ENCODE data around the gene HS6ST3. TPM values are rescaled to one million over a fixed set of nuclear protein-coding genes. Genes with fewer than 3 reads are reported as not detected.

The HS6ST3 gene
- total RNA-seq, 1 donor from 2014 or later, result 0.26 TPM

DNA sequence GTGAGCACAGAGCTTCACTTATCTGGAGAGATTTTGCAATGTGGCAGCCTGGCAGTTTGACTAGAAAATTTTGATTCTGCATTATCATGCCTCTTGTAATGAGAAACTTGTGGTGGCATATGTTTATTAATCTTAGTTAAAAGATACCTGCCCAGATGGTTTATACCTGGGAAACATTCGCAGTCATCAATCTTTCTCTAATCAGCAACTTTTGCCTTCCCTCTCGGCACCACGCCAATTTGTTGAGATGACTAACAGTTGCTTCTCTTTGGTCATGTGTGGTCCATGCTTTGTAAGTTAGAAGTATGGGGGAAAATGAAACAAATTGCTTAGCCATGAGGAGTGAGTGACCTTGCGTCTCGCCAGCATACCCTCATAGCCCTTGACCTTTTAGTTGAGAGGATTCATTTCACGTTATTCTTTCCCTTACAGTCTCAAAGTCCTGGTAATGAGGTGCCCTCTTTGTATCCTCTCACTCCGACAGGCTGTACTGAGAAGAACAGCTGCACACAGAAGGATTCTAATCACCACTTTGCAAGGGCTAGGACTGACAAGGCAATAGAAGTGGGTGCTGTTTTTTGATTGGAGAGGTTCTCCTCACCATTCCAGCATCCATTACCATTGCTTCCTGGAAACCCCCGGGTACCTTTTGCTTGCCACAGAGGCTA, 703.0 kb downstream of the HS6ST3 start:
- H3K27ac Mint-ChIP-seq (ENCODE audit: unreplicated experiment), result no peak overlapping the region
- H3K4me3 Mint-ChIP-seq, result no peak overlapping the region
- no peaks in the 10 kb centered on the region for H3K27me3 Mint-ChIP-seq (ENCODE audit: low read depth)
- peaks cover 2% of the 10 kb centered on the region for H3K36me3 Mint-ChIP-seq (ENCODE audit: low read depth)
- no peaks in the 10 kb centered on the region for H3K9me3 Mint-ChIP-seq
- no peaks in the 10 kb centered on the region for H3K4me1 Mint-ChIP-seq
- TF ChIP-seq, protein P1, sequence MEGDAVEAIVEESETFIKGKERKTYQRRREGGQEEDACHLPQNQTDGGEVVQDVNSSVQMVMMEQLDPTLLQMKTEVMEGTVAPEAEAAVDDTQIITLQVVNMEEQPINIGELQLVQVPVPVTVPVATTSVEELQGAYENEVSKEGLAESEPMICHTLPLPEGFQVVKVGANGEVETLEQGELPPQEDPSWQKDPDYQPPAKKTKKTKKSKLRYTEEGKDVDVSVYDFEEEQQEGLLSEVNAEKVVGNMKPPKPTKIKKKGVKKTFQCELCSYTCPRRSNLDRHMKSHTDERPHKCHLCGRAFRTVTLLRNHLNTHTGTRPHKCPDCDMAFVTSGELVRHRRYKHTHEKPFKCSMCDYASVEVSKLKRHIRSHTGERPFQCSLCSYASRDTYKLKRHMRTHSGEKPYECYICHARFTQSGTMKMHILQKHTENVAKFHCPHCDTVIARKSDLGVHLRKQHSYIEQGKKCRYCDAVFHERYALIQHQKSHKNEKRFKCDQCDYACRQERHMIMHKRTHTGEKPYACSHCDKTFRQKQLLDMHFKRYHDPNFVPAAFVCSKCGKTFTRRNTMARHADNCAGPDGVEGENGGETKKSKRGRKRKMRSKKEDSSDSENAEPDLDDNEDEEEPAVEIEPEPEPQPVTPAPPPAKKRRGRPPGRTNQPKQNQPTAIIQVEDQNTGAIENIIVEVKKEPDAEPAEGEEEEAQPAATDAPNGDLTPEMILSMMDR (conservative IDR thresholded peaks at IDR 0.05), result no peak
- no peak for DNase-seq (ENCODE audit: low read depth, low spot score)

DNA sequence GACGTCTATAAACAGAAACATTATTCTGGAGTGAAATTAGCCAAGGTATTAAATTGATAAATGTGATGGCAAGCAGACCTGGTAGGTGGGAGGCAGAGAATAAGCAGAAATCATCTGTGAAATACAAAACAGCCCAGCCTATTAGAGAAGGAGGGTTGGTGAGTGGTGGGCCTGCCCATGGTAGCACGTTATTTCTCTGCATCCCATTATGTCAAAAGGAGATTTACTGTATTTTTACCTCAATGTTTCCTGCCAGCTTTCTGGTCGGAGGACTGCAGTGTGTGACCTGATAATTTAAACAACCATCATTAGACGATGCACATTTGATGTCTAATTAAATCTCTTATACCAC, 703.5 kb downstream of the HS6ST3 start:
- H3K36me3 Mint-ChIP-seq (ENCODE audit: low read depth), result no peaks in the 10 kb centered on the region
- TF ChIP-seq, protein P1 (conservative IDR thresholded peaks at IDR 0.05), result no peak
- no peaks in the 10 kb centered on the region for H3K9me3 Mint-ChIP-seq
- no peaks in the 10 kb centered on the region for H3K27me3 Mint-ChIP-seq (ENCODE audit: low read depth)
- H3K4me1 Mint-ChIP-seq, result no peaks in the 10 kb centered on the region
- H3K27ac Mint-ChIP-seq (ENCODE audit: unreplicated experiment), result no peak overlapping the region
- DNase-seq (ENCODE audit: low read depth, low spot score), result no peak
- H3K4me3 Mint-ChIP-seq, result no peak overlapping the region

DNA sequence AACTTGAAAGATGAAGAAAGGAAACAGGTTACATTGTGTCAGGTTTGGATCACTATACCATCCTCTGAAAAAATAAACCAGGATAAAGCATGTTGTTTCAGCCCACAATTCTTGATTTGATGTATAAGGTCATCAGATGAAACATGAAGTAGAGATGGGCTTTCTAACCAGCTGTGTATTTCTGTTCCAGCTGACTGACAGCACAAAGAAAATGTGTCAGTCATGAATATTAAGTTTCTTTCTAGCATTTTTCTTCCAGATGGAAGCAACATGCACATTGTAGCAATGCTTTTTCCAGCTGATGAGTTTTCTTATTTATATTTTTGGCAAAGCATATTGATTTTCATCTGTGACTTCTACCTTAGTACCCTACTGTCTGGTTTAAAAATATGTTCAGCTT, 704.8 kb downstream of the HS6ST3 start:
- no peaks in the 10 kb centered on the region for H3K36me3 Mint-ChIP-seq (ENCODE audit: low read depth)
- H3K27me3 Mint-ChIP-seq (ENCODE audit: low read depth), result no peaks in the 10 kb centered on the region
- H3K27ac Mint-ChIP-seq (ENCODE audit: unreplicated experiment), result no peak overlapping the region
- no peak overlapping the region for H3K4me3 Mint-ChIP-seq
- H3K9me3 Mint-ChIP-seq, result no peaks in the 10 kb centered on the region
- no peaks in the 10 kb centered on the region for H3K4me1 Mint-ChIP-seq
- no peak for DNase-seq (ENCODE audit: low read depth, low spot score)
- TF ChIP-seq, protein P1 (conservative IDR thresholded peaks at IDR 0.05), result no peak

DNA sequence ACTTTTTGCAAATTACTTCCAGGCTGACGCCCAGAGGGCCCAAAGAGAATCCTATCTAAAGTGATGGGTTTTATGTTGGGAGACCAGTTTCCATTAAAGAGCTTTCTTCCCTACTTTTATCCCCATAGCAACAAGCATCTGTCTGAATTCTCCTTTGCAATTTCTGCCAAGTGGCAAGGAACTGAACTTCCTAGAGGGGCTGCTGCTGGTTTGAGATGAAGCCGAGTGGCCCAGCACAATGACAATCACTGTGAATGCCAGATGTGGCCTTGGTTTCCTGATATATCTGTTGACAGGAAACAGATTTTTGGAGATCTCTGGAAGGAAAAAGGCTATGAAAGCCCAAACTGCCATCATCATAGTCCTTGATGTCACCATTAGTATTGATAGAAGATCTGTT, 705.8 kb downstream of the HS6ST3 start:
- no peak overlapping the region for H3K4me3 Mint-ChIP-seq

DNA sequence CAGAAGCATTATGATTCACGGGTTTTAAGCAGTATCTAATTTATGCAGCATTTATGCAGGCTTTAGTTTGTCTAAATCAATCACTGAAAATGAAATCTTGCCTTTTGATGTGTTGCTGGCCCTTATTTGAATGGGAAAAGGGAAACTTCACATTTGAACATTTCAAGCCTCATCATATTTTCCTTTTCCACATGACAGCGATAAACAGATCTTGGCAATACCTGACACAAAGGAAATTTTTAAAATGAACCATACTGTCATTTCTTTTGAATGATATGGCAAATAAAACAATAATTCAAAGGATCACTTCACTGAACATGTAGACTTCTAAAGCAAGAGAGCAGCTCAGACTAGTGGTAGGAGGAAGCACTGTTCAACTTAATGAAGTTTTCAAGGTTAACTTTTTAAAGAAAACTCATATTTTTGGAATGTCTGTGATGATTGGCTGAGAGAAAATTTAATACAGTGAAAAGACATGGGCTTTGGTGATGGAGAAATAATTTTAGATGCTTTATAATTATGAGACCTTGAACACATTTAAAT, 706.3 kb downstream of the HS6ST3 start:
- no peak overlapping the region for H3K4me3 Mint-ChIP-seq
- H3K27me3 Mint-ChIP-seq (ENCODE audit: low read depth), result no peaks in the 10 kb centered on the region
- DNase-seq (ENCODE audit: low read depth, low spot score), result no peak
- no peaks in the 10 kb centered on the region for H3K4me1 Mint-ChIP-seq
- no peaks in the 10 kb centered on the region for H3K36me3 Mint-ChIP-seq (ENCODE audit: low read depth)
- TF ChIP-seq, protein P1 (conservative IDR thresholded peaks at IDR 0.05), result peak; percentile 37
- H3K9me3 Mint-ChIP-seq, result no peaks in the 10 kb centered on the region
- no peak overlapping the region for H3K27ac Mint-ChIP-seq (ENCODE audit: unreplicated experiment)

More for the DNA sequence above, 705.8 kb downstream of the HS6ST3 start:
- no peaks in the 10 kb centered on the region for H3K4me1 Mint-ChIP-seq
- no peaks in the 10 kb centered on the region for H3K36me3 Mint-ChIP-seq (ENCODE audit: low read depth)
- no peak for DNase-seq (ENCODE audit: low read depth, low spot score)
- no peaks in the 10 kb centered on the region for H3K27me3 Mint-ChIP-seq (ENCODE audit: low read depth)
- TF ChIP-seq, protein P1 (conservative IDR thresholded peaks at IDR 0.05), result no peak
- H3K9me3 Mint-ChIP-seq, result no peaks in the 10 kb centered on the region
- H3K27ac Mint-ChIP-seq (ENCODE audit: unreplicated experiment), result no peak overlapping the region
